GM21825 (cell line): ENCODE data around the gene IMPG1.
A peak's percentile ranks its signal among the peaks of the same experiment; 100 is the strongest.
"Not testable (repeated sequence)": the region's sequence is repeated elsewhere in the genome, so short reads cannot be mapped to it uniquely, and the experiment has no call there.

Source experiments
- ATAC-seq: cut with Tn5 transposase; IDR thresholded peaks from one replicate; pipeline ENCODE4 v1.9.1; 2021; ENCODE audit warnings: mild to moderate bottlenecking, moderate library complexity; ENCODE audit not compliant: unreplicated experiment

IMPG1 gene

GRCh38 chr6:75947935-75948334, 124.5 kb downstream of the IMPG1 start:
- ATAC-seq = no peak

GRCh38 chr6:75946146-75946831, 126.2 kb downstream of the IMPG1 start:
- peak; percentile 52 for ATAC-seq

- ATAC-seq = no peak
Observed at GRCh38 chr6:75943381-75943780, 129.1 kb downstream of the IMPG1 start.

- ATAC-seq = no peak
Observed at GRCh38 chr6:75941509-75941908, 131.0 kb downstream of the IMPG1 start.

GRCh38 chr6:75940564-75940963, 131.9 kb downstream of the IMPG1 start:
- ATAC-seq = no peak

GRCh38 chr6:75937846-75938245, 134.6 kb downstream of the IMPG1 start:
- ATAC-seq = no peak

GRCh38 chr6:75936682-75937081, 135.8 kb downstream of the IMPG1 start:
- ATAC-seq = no peak

- ATAC-seq = no peak
Observed at GRCh38 chr6:75935473-75935793, 137.0 kb downstream of the IMPG1 start.

- peak; percentile 80 for ATAC-seq
Observed at GRCh38 chr6:75934643-75935472, 137.6 kb downstream of the IMPG1 start.

GRCh38 chr6:75933387-75933975, 139.0 kb downstream of the IMPG1 start:
- ATAC-seq = no peak

- no peak for ATAC-seq
Observed at GRCh38 chr6:75932067-75932466, 140.4 kb downstream of the IMPG1 start.

GRCh38 chr6:75931011-75931680, 141.3 kb downstream of the IMPG1 start:
- ATAC-seq = no peak

- peak; percentile 54 for ATAC-seq
Observed at GRCh38 chr6:75926293-75927168, 145.9 kb downstream of the IMPG1 start.

GRCh38 chr6:75922226-75922625, 150.2 kb downstream of the IMPG1 start:
- no peak for ATAC-seq

GRCh38 chr6:75913040-75913439, 159.4 kb downstream of the IMPG1 start:
- no peak for ATAC-seq

GRCh38 chr6:75907444-75907843, 165.0 kb downstream of the IMPG1 start:
- no peak for ATAC-seq

- no peak for ATAC-seq
Observed at GRCh38 chr6:75906871-75907270, 165.6 kb downstream of the IMPG1 start.

- ATAC-seq = not testable (repeated sequence)
Observed at GRCh38 chr6:75905129-75905528, 167.3 kb downstream of the IMPG1 start.

- ATAC-seq = not testable (repeated sequence)
Observed at GRCh38 chr6:75900216-75900615, 172.2 kb downstream of the IMPG1 start.

GRCh38 chr6:75896526-75896925, 175.9 kb downstream of the IMPG1 start:
- no peak for ATAC-seq

GRCh38 chr6:75893776-75894152, 178.7 kb downstream of the IMPG1 start:
- no peak for ATAC-seq
